Activated T-helper 17 cell treated with anti-CD3 and anti-CD28 coated beads, Interleukin-2, amount 50 U/mL, for 72 hours (primary cell): ENCODE data around the gene SHISAL2A. TPM values are rescaled to one million over a fixed set of nuclear protein-coding genes. Genes with fewer than 3 reads are reported as not detected.
A peak's percentile ranks its signal among the peaks of the same experiment; 100 is the strongest.

Experiments
- ATAC-seq: fragments of 150-1000 bp; cut with Tn5 transposase; replicated peaks from 2 replicates; pipeline ENCODE4 v1.10.0; 2021; ENCODE audit warnings: mild to moderate bottlenecking, moderate library complexity
- H3K27ac Mint-ChIP-seq: one replicate; pipeline ENCODE4 v1.8.0; 2022; ENCODE audit warnings: mixed read lengths
- H3K27me3 Mint-ChIP-seq: one replicate; pipeline ENCODE4 v1.8.0; 2022; ENCODE audit warnings: mixed read lengths
- H3K36me3 Mint-ChIP-seq: one replicate; pipeline ENCODE4 v1.8.0; 2022; ENCODE audit warnings: low read depth, mild to moderate bottlenecking, mixed read lengths
- H3K4me1 Mint-ChIP-seq: one replicate; pipeline ENCODE4 v1.8.0; 2022; ENCODE audit warnings: mixed read lengths
- H3K4me3 Mint-ChIP-seq: one replicate; pipeline ENCODE4 v1.8.0; 2022; ENCODE audit warnings: mild to moderate bottlenecking, mixed read lengths
- H3K9me3 Mint-ChIP-seq: one replicate; pipeline ENCODE4 v1.8.0; 2022; ENCODE audit warnings: mixed read lengths
- total RNA-seq, 2 donors: library from RNA; stranded (reverse); gene quantifications; one replicate each; pipeline ENCODE4 v1.2.3, GENCODE V29; 2022

Gene SHISAL2A
- total RNA-seq, 2 donors from 2014 or later = 7.1 to 8.9 TPM

- no peaks in the 10 kb centered on the region for H3K9me3 Mint-ChIP-seq
- peaks cover 18% of the 10 kb centered on the region for H3K36me3 Mint-ChIP-seq
- no peak overlapping the region for H3K4me3 Mint-ChIP-seq
- peak overlapping the region; percentile 90 for H3K27ac Mint-ChIP-seq
- H3K4me1 Mint-ChIP-seq = peaks cover 14% of the 10 kb centered on the region
- H3K27me3 Mint-ChIP-seq = no peaks in the 10 kb centered on the region
- no peak for ATAC-seq
Measured at GRCh38 chr1:52660807-52661206, 27.8 kb downstream of the SHISAL2A start.

GRCh38 chr1:52662645-52663313, 29.8 kb downstream of the SHISAL2A start:
- Mint-ChIP-seq H3K27ac (peak overlapping the region; percentile 50), H3K27me3 (no peaks in the 10 kb centered on the region), H3K36me3 (peaks cover 21% of the 10 kb centered on the region), H3K9me3 (no peaks in the 10 kb centered on the region), H3K4me1 (peaks cover 9% of the 10 kb centered on the region), H3K4me3 (no peak overlapping the region)
- no peak for ATAC-seq

GRCh38 chr1:52663716-52664115, 30.7 kb downstream of the SHISAL2A start:
- Mint-ChIP-seq H3K9me3 (no peaks in the 10 kb centered on the region), H3K4me1 (peaks cover 9% of the 10 kb centered on the region), H3K36me3 (peaks cover 25% of the 10 kb centered on the region), H3K4me3 (no peak overlapping the region), H3K27me3 (no peaks in the 10 kb centered on the region), H3K27ac (peak overlapping the region; percentile 50)
- no peak for ATAC-seq

GRCh38 chr1:52665006-52665941, 32.3 kb downstream of the SHISAL2A start:
- Mint-ChIP-seq H3K4me3 (no peak overlapping the region), H3K27ac (peak overlapping the region; percentile 67), H3K4me1 (no peaks in the 10 kb centered on the region), H3K9me3 (no peaks in the 10 kb centered on the region), H3K27me3 (no peaks in the 10 kb centered on the region), H3K36me3 (peaks cover 17% of the 10 kb centered on the region)
- ATAC-seq = no peak

- no peaks in the 10 kb centered on the region for H3K9me3 Mint-ChIP-seq
- H3K27me3 Mint-ChIP-seq = no peaks in the 10 kb centered on the region
- peaks cover 24% of the 10 kb centered on the region for H3K36me3 Mint-ChIP-seq
- H3K4me3 Mint-ChIP-seq = no peak overlapping the region
- H3K27ac Mint-ChIP-seq = no peak overlapping the region
- no peaks in the 10 kb centered on the region for H3K4me1 Mint-ChIP-seq
- ATAC-seq = no peak
Measured at GRCh38 chr1:52667290-52667689, 34.3 kb downstream of the SHISAL2A start.

GRCh38 chr1:52667984-52668383, 35.0 kb downstream of the SHISAL2A start:
- no peaks in the 10 kb centered on the region for H3K9me3 Mint-ChIP-seq
- no peak overlapping the region for H3K27ac Mint-ChIP-seq
- peaks cover 24% of the 10 kb centered on the region for H3K36me3 Mint-ChIP-seq
- no peaks in the 10 kb centered on the region for H3K27me3 Mint-ChIP-seq
- no peak for ATAC-seq
- no peak overlapping the region for H3K4me3 Mint-ChIP-seq
- H3K4me1 Mint-ChIP-seq = no peaks in the 10 kb centered on the region

- H3K9me3 Mint-ChIP-seq = no peaks in the 10 kb centered on the region
- peaks cover 24% of the 10 kb centered on the region for H3K36me3 Mint-ChIP-seq
- no peaks in the 10 kb centered on the region for H3K4me1 Mint-ChIP-seq
- H3K27ac Mint-ChIP-seq = no peak overlapping the region
- H3K4me3 Mint-ChIP-seq = no peak overlapping the region
- ATAC-seq = no peak
- no peaks in the 10 kb centered on the region for H3K27me3 Mint-ChIP-seq
Measured at GRCh38 chr1:52668711-52669110, 35.7 kb downstream of the SHISAL2A start.

GRCh38 chr1:52669696-52670095, 36.7 kb downstream of the SHISAL2A start:
- Mint-ChIP-seq H3K4me3 (no peak overlapping the region), H3K9me3 (no peaks in the 10 kb centered on the region), H3K27ac (no peak overlapping the region), H3K27me3 (no peaks in the 10 kb centered on the region), H3K4me1 (no peaks in the 10 kb centered on the region), H3K36me3 (peaks cover 24% of the 10 kb centered on the region)
- ATAC-seq = no peak

- no peak for ATAC-seq
- Mint-ChIP-seq H3K27me3 (no peaks in the 10 kb centered on the region), H3K9me3 (no peaks in the 10 kb centered on the region), H3K4me1 (no peaks in the 10 kb centered on the region), H3K36me3 (peaks cover 24% of the 10 kb centered on the region), H3K4me3 (no peak overlapping the region), H3K27ac (no peak overlapping the region)
Measured at GRCh38 chr1:52670604-52671003, 37.6 kb downstream of the SHISAL2A start.

- ATAC-seq = no peak
- H3K36me3 Mint-ChIP-seq = peaks cover 17% of the 10 kb centered on the region
- no peaks in the 10 kb centered on the region for H3K4me1 Mint-ChIP-seq
- no peak overlapping the region for H3K4me3 Mint-ChIP-seq
- H3K27ac Mint-ChIP-seq = no peak overlapping the region
- no peaks in the 10 kb centered on the region for H3K9me3 Mint-ChIP-seq
- H3K27me3 Mint-ChIP-seq = no peaks in the 10 kb centered on the region
Measured at GRCh38 chr1:52672946-52673345, 40.0 kb downstream of the SHISAL2A start.

- no peaks in the 10 kb centered on the region for H3K27me3 Mint-ChIP-seq
- H3K9me3 Mint-ChIP-seq = no peaks in the 10 kb centered on the region
Measured at GRCh38 chr1:52673513-52673912, 40.5 kb downstream of the SHISAL2A start.

GRCh38 chr1:52674497-52675384, 41.8 kb downstream of the SHISAL2A start:
- Mint-ChIP-seq H3K27me3 (no peaks in the 10 kb centered on the region), H3K4me3 (no peak overlapping the region), H3K27ac (peak overlapping the region; percentile 83), H3K9me3 (no peaks in the 10 kb centered on the region), H3K36me3 (peaks cover 6% of the 10 kb centered on the region), H3K4me1 (no peaks in the 10 kb centered on the region)
- ATAC-seq = no peak

More at GRCh38 chr1:52673513-52673912, 40.5 kb downstream of the SHISAL2A start:
- H3K36me3 Mint-ChIP-seq = peaks cover 12% of the 10 kb centered on the region
- no peak for ATAC-seq
- no peak overlapping the region for H3K4me3 Mint-ChIP-seq
- no peaks in the 10 kb centered on the region for H3K4me1 Mint-ChIP-seq
- peak overlapping the region; percentile 83 for H3K27ac Mint-ChIP-seq

GRCh38 chr1:52676249-52676903, 43.4 kb downstream of the SHISAL2A start:
- no peak for ATAC-seq
- Mint-ChIP-seq H3K9me3 (no peaks in the 10 kb centered on the region), H3K27me3 (no peaks in the 10 kb centered on the region), H3K27ac (peak overlapping the region; percentile 17), H3K36me3 (no peaks in the 10 kb centered on the region), H3K4me3 (no peak overlapping the region), H3K4me1 (no peaks in the 10 kb centered on the region)
